HG02798 (cell line): ENCODE data around the gene R3HCC1L.

Experiments
- ATAC-seq: cut with Tn5 transposase; IDR thresholded peaks from one replicate; pipeline ENCODE4 v1.9.1; 2021; ENCODE audit warnings: mild to moderate bottlenecking; ENCODE audit not compliant: unreplicated experiment, poor library complexity

The R3HCC1L gene

GRCh38 chr10:98270073-98270740, 135.8 kb downstream of the R3HCC1L start:
- ATAC-seq: no peak

- ATAC-seq: no peak
These were observed 136.3 kb downstream of the R3HCC1L start for GRCh38 chr10:98270786-98271185.

- ATAC-seq: no peak
These were observed 137.8 kb downstream of the R3HCC1L start for GRCh38 chr10:98272245-98272644.

- no peak for ATAC-seq
These were observed 138.2 kb downstream of the R3HCC1L start for GRCh38 chr10:98272656-98273055.

GRCh38 chr10:98273057-98273850, 138.8 kb downstream of the R3HCC1L start:
- no peak for ATAC-seq

DNA sequence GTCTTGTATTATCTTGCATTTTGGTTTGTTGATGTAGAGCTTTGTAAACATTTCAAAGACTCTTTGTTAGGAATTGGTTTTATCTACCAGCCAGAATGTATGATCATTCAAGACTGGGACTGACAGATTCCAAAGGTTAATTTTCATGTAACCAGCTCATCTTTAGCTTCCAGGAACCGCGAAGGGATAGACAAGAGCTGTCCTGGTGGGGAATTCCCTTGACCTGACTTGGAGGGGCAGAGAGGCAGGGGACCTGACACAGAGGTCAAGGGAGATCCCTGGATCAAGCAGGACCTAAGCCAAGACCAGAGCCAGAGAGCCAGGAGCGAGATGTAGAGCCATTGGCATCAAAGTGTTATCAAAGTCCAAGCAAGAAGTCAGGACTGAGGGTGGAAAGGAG, 140.1 kb downstream of the R3HCC1L start:
- ATAC-seq: no peak

GRCh38 chr10:98276311-98276710, 141.9 kb downstream of the R3HCC1L start:
- ATAC-seq: no peak

DNA sequence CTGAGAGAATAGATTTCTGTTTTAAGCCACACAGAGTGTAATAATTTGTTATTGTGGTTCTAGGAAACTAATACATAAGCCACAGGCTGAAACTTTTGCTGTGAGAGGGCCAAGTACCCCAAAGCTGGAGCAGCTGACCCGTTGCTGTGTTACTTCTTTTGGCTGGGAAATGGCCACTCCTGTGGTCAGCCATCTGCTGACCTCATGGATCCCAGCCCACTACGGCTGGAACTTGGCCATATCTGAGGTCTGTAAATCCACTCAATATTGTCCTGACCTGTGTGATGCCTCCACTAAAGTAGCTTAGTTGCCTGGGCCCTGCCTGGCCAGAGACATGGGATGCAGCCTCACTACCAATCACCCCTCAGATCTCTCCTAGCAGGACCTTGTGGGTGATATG, 151.0 kb downstream of the R3HCC1L start:
- ATAC-seq: no peak

GRCh38 chr10:98286419-98286818, 152.0 kb downstream of the R3HCC1L start:
- no peak for ATAC-seq

GRCh38 chr10:98287321-98287720, 152.9 kb downstream of the R3HCC1L start:
- ATAC-seq: no peak

- ATAC-seq: no peak
These were observed 155.3 kb downstream of the R3HCC1L start for GRCh38 chr10:98289802-98290209.

DNA sequence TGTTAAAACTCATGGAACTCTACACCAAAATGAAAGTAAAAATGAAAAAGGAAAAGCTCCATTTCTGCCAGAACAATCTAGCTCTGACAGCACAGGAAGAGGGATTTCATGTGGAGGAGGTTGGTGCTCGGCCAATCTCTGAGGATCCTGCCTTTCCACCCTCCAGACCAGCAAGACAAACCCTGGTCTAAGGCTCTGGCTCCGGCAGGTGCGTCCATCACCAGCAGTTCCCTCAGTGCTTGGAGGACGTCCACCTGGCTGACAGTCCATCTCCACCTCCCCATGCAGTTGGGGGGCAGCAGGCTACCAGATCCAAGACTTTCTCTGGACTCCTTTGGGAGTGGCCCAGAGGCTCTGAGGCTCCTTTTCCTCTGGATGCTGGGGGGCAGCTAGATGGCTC, 158.5 kb downstream of the R3HCC1L start:
- ATAC-seq: no peak

- no peak for ATAC-seq
These were observed 159.3 kb downstream of the R3HCC1L start for GRCh38 chr10:98293550-98294269.

- ATAC-seq: no peak
These were observed 159.8 kb downstream of the R3HCC1L start for GRCh38 chr10:98294270-98294627.
